Eye (tissue), 1 donor: ENCODE measurements around the gene P2RX6.

Experiments
- DNase-seq: peaks from one replicate; pipeline ENCODE4 v3.0.0-alpha.2; 2015

The P2RX6 gene

GRCh38 chr22:21015466-21016006, 571 bp downstream of the P2RX6 start:
- peak; percentile 45 for DNase-seq

- no peak for DNase-seq
These were observed 1.9 kb downstream of the P2RX6 start for GRCh38 chr22:21016644-21017420.

DNA sequence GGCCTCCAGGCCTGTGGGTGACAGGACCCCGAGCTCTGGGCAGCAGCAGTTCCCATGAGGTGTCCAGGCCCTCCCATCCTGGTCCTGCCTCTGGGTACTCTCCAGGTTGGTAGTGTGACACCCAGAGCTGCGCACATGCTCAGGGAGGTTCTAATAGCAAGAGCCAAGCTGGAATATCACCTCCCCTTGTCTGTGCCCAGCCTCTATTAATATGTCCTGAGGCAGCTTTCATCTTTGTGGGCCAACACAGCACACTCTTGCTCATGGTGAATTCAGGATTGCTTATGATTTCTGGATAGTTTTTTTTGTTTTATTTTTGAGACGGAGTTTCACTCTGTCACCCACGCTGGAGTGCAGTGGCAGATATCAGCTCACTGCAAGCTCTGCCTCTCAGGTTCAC, 3.3 kb downstream of the P2RX6 start:
- no peak for DNase-seq

GRCh38 chr22:21020802-21021429, 6.0 kb downstream of the P2RX6 start:
- no peak for DNase-seq

DNA sequence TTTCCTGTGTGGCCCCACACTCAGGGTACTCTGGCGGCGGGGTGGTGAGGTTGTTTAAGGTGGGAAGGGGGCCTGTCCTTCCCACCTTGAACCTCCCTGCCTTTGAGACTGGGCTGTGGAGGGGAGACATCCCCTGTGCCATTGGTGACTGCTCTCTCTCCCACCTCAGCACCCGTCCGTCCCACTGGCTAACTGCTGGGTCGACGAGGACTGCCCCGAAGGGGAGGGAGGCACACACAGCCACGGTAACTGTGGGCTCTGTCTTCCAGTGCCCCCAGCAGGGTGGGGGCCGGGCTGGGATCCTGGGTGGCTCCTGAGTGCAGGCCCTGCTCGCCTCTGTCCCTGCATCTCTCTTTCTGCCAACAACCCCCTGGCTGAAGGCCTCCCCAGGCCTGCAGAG, 7.5 kb downstream of the P2RX6 start:
- DNase-seq: no peak

GRCh38 chr22:21022955-21023614, 8.1 kb downstream of the P2RX6 start:
- no peak for DNase-seq

DNA sequence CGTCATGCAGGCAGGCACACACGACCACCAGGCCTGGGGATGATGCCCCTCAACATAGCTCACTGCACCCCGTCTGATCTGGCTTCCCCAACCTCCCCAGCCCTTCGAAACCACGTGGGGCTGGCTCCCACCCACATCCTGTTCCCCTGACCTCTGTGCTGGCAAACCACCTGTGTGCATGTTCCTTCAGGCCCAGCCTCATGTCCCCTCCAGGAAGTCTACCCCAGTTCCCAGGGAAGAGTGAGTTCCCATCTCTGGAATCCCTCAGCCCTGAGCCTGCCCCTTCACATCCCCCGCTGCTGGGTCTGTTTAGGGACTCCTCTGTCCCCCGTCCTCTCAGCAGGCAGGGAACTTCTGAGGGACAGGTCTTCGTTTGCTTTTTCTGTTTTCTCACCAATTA, 10.3 kb downstream of the P2RX6 start:
- no peak for DNase-seq

- no peak for DNase-seq
These were observed 11.1 kb downstream of the P2RX6 start for GRCh38 chr22:21025763-21026755.

DNA sequence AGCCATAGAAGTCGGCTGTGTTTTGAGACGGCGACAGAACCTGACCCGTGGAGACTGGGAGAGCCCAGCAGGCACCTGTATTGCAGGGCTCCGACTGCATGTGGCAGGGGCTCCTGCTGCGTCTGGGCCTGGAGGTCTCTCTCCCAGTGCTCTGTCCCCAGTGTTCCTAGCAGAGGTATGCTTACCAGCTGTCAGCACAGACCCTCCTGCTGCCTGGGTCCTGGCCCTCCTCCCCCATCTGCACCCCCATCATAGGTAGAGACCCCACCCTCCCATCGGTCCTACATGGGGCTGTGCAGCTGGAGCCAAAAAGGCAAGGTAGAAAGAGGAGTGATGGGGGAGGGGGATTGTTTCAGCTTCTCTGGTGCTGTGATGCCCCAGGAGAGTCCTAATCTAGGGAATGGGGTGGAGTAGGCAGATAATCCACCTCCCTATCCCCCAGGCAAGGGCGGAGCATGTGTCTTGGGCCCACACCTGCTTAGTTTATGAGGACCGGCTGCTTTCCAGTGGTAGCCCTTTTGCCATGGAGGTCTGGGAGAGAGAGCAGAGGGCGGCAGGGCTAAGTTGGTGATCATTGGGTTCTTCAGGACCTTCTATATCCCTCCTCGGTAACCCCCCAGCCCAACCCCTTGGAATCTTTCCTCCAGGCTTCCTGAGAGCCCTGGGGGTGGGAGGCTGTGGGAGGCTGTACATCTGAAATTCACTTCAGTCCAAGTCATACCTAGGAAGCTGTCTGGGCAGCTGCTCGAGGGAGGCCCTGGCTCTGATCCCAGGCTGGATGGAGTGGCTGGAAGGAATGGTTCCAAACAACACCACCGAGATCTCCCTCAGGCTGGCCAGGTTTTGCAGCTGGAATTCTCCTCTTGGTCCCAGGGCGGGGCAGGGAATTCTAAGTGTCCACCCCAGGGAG, 12.1 kb downstream of the P2RX6 start:
- DNase-seq: no peak

GRCh38 chr22:21028277-21029251, 13.6 kb downstream of the P2RX6 start:
- no peak for DNase-seq

DNA sequence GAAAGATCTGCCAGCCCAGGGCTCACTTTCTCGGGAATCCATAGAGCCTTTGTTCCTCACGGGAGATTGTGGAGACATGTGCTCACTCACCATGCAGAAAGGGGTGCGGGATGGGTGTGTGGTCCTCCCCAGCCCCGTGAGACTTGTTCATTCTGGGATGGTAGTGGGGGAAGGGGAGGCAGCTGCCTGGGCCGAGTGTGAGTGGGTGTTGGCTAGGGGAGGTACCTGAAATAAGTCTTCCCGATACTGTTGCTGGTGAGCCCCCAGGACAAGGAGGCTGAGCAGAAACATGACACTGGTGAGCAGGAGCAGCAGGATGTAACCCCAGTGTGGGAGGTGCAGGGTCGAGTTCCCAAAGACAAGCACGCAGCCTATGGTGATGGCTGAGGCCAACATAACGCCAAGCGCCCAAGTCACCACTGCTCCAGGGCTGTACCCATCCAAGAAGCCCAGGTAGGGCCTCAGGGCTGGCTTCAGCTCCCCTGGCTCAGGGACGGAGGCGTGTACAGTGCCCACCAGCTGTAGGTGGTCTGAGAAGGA, 14.6 kb downstream of the P2RX6 start:
- no peak for DNase-seq

DNA sequence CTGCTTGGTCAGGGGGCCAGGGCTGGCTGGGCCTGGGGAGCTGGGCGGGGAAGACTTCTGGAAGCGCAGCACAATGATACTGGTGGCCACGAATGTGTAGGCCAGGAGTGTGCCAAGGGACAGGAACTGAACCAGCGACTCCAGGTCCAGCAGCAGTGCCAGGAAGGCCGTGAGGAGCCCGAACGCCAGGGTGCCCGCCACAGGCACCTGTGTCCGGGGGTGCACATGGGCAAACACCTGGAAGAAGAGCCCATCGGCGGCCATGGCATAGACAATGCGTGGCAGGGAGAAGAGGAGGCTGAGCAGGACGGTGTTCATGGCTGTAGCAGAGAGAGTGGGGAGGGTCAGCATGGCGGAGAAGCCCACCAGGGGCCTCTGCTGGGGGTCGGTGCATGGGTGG, 15.1 kb downstream of the P2RX6 start:
- DNase-seq: no peak

- no peak for DNase-seq
These were observed 15.9 kb downstream of the P2RX6 start for GRCh38 chr22:21030621-21031544.

- no peak for DNase-seq
These were observed 16.6 kb downstream of the P2RX6 start for GRCh38 chr22:21031545-21032036.

GRCh38 chr22:21032037-21032867, 17.3 kb downstream of the P2RX6 start, which contains the start of gene SLC7A4:
SLC7A4 (minus strand) TSS chr22:21032561; CDS start chr22:21031812, 749 bp downstream.
- peak; percentile 58 for DNase-seq

DNA sequence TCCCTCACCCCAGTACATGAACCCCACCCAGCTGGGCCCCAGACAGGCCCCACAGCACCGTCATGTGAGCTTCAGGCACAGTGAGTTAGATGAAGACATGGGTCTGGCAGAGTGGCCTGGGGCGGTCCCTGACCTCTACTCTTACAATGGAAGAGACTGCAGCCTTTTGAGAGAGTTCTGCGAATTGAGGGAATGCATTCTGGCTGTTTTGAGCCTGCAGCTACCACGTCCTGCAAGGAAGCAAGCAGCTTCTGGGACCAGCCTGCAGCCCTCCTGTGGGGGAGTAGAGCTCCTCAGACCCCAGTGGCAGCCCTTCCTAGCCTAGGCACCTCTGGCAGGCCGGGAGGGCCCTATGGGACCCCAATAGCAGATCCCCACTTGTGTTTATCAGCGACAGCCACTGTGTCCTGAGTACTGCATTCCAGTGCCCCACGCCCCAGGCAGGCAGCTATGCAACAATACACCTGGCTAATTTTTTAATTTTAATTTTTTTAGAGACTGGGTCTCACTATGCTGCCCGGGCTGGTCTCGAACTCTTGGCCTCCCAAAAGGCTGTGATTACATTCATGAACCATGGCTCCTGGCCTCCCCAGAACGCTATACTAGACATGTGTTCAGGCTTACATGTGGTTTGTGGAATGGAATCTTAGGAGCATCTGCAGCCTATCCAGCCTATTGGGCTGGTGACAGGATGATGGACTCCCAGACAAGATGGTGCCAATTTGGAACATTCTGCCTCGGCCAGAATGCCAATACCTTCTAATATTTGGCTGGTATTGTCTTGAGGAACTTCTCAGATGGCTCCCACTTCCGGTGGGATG, 18.1 kb downstream of the P2RX6 start:
- peak; percentile 35 for DNase-seq
